Loucy (cell line): ENCODE data around the gene TPRG1L.
A peak's percentile ranks its signal among the peaks of the same experiment; 100 is the strongest.
"Not testable (repeated sequence)": the region's sequence is repeated elsewhere in the genome, so short reads cannot be mapped to it uniquely, and the experiment has no call there.

ENCODE experiments used
- H2AFZ ChIP-seq: fragments of 200-600 bp; sonication (generic); 2 replicates; pipeline ENCODE4 v1.6.0; 2016; ENCODE audit warnings: antibody characterized with exemption, mild to moderate bottlenecking, low read length, moderate library complexity
- H3F3A ChIP-seq: fragments of 200-600 bp; 2 replicates; pipeline ENCODE4 v1.6.0; 2016; ENCODE audit warnings: antibody characterized with exemption, low read depth, mild to moderate bottlenecking
- H3K27me3 ChIP-seq: fragments of 200-600 bp; sonication (generic); 2 replicates; pipeline ENCODE4 v1.6.1; 2014; ENCODE audit warnings: low read length, mild to moderate bottlenecking; ENCODE audit not compliant: insufficient read depth, poor library complexity, severe bottlenecking
- H3K36me3 ChIP-seq: fragments of 200-600 bp; sonication (generic); 2 replicates; pipeline ENCODE4 v1.6.1; 2016; ENCODE audit warnings: low read length; ENCODE audit not compliant: insufficient read depth
- H3K4me1 ChIP-seq: fragments of 200-600 bp; sonication (generic); 2 replicates; pipeline ENCODE4 v1.5.1; 2014; ENCODE audit warnings: low read length, mild to moderate bottlenecking; ENCODE audit not compliant: insufficient read depth, poor library complexity, severe bottlenecking
- H3K4me2 ChIP-seq: fragments of 200-600 bp; sonication (generic); 2 replicates; pipeline ENCODE4 v1.6.0; 2014; ENCODE audit warnings: antibody characterized with exemption, low read length, low read depth, mild to moderate bottlenecking; ENCODE audit not compliant: poor library complexity, severe bottlenecking
- H3K4me3 ChIP-seq: fragments of 200-600 bp; sonication (generic); 2 replicates; pipeline ENCODE4 v1.5.1; 2014; ENCODE audit warnings: low read length, mild to moderate bottlenecking, mixed read lengths; ENCODE audit not compliant: poor library complexity, severe bottlenecking
- H3K79me2 ChIP-seq: fragments of 200-600 bp; sonication (generic); 2 replicates; pipeline ENCODE4 v1.6.1; 2014; ENCODE audit warnings: low read length; ENCODE audit not compliant: insufficient read depth
- H3K9ac ChIP-seq: fragments of 200-600 bp; sonication (generic); 2 replicates; pipeline ENCODE4 v1.6.0; 2014; ENCODE audit warnings: mild to moderate bottlenecking, low read depth, low read length, moderate library complexity; ENCODE audit not compliant: poor library complexity, severe bottlenecking
- H3K9me2 ChIP-seq: fragments of 200-600 bp; sonication (generic); replicated peaks from 2 replicates; pipeline ENCODE4 v1.6.1; 2016; ENCODE audit warnings: low read depth, low read length, mixed read lengths
- H3K9me3 ChIP-seq: fragments of 200-600 bp; sonication (generic); 2 replicates; pipeline ENCODE4 v1.6.1; 2014; ENCODE audit warnings: mild to moderate bottlenecking, antibody characterized with exemption, low read length, low read depth; ENCODE audit not compliant: insufficient read depth
- H4K20me1 ChIP-seq: fragments of 200-600 bp; sonication (generic); 2 replicates; pipeline ENCODE4 v1.6.0; 2014; ENCODE audit warnings: antibody characterized with exemption, low read length, mild to moderate bottlenecking; ENCODE audit not compliant: insufficient read depth, poor library complexity, severe bottlenecking
- EZH2phosphoT487 ChIP-seq: fragments of 200-600 bp; IDR thresholded peaks from 2 replicates; pipeline ENCODE4 v1.6.1; 2018; ENCODE audit warnings: antibody characterized with exemption, mild to moderate bottlenecking, moderate library complexity, borderline replicate concordance
- TF ChIP-seq, protein P1 (sequence below): fragments of 200-600 bp; sonication (generic); conservative IDR thresholded peaks from 2 replicates; pipeline ENCODE4 v1.5.1; 2014; ENCODE audit warnings: mild to moderate bottlenecking, antibody characterized with exemption, low read length

Gene TPRG1L

DNA sequence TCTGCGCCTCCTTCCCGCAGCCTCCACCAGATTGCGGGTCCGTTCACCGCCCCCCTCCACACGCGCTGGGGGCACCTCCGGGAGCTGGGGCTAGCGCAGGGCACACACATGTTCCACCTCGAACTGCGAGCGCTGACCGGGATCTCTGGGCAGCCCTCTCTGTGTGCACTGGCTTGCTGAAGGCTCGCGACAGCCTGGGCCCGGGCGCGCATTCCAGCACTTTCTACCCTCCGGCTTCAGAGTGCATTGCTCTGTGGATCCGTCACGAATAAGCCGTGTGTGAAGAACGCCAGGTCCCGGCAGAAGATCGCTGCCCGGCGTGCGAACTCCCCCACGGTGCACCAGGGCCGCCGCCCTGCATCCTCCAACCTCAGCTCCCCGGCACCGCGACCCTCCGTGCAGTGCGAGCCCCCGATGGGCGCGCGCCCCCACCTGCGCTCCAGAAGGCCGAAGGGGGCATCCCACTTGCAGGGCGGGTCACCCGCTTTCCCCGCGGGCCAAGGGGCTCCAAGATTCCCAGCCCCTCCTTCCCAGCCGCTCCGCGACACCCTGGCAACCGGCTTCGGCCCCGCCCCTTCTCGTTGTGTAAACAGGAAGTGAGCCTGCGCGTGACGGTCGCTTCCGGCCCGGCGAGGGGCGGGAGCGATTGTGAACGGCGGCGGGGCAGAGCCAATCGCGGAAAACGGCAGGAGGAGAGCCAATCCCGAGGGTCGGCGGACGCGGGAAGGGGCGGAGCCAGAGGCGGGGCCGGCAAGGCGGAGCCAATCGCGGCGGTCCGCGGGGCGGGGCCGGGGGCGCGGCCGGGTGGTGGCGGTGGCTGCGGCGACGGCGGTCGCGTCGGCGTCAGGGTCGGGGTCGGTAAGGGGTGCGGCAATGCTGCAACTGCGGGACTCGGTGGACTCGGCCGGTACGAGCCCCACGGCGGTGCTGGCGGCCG lies at the start of gene TPRG1L:
Gene TPRG1L (plus strand): TSS at position 816 of the 937 bp plus-strand sequence. CDS start 58 bp downstream, at position 874.
- H3K9ac ChIP-seq = peak within 1 kb of the TSS; percentile 76
- TF ChIP-seq, protein P1, sequence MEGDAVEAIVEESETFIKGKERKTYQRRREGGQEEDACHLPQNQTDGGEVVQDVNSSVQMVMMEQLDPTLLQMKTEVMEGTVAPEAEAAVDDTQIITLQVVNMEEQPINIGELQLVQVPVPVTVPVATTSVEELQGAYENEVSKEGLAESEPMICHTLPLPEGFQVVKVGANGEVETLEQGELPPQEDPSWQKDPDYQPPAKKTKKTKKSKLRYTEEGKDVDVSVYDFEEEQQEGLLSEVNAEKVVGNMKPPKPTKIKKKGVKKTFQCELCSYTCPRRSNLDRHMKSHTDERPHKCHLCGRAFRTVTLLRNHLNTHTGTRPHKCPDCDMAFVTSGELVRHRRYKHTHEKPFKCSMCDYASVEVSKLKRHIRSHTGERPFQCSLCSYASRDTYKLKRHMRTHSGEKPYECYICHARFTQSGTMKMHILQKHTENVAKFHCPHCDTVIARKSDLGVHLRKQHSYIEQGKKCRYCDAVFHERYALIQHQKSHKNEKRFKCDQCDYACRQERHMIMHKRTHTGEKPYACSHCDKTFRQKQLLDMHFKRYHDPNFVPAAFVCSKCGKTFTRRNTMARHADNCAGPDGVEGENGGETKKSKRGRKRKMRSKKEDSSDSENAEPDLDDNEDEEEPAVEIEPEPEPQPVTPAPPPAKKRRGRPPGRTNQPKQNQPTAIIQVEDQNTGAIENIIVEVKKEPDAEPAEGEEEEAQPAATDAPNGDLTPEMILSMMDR = no peak
- no peak for TF ChIP-seq EZH2phosphoT487

DNA sequence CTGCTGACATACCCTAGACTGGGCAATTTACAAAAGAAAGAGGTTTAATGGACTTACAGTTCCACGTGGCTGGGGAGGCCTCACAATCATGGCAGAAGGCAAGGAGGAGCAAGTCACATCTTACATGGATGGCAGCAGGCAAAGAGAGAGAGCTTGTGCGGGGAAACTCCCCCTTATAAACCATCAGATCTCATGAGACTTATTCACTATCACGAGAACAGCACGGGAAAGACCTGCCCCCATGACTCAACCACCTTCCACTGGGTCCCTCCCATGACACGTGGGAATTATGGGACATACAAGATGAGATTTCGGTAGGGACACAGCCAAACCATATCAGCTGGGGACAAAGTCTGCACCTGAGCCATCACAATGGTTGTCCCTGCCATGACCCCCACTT lies 49.3 kb upstream of the TPRG1L start:
- H3K9ac ChIP-seq, H3K79me2 ChIP-seq, H3K9me2 ChIP-seq, H3K36me3 ChIP-seq, H2AFZ ChIP-seq, H3F3A ChIP-seq, H3K4me3 ChIP-seq, H3K9me3 ChIP-seq, H3K27me3 ChIP-seq, H4K20me1 ChIP-seq, H3K4me2 ChIP-seq, H3K4me1 ChIP-seq: not testable (repeated sequence)

More for the DNA sequence above, at the start of gene TPRG1L:
- Histone ChIP-seq H3K27me3 (no peaks in the 10 kb centered on the region), H4K20me1 (no peaks in the 10 kb centered on the region), H2AFZ (peak within 1 kb of the TSS; percentile 98), H3K4me1 (peaks cover 15% of the 10 kb centered on the region), H3K36me3 (no peaks in the 10 kb centered on the region; the same call in 1 of the 2 replicates), H3K9me2 (no peaks in the 10 kb centered on the region), H3K4me2 (peak within 1 kb of the TSS; percentile 100), H3K4me3 (peak within 1 kb of the TSS; percentile 93), H3F3A (no peaks in the 10 kb centered on the region), H3K79me2 (peaks cover 9% of the 10 kb centered on the region; the same call in 1 of the 2 replicates), H3K9me3 (no peaks in the 10 kb centered on the region)

DNA sequence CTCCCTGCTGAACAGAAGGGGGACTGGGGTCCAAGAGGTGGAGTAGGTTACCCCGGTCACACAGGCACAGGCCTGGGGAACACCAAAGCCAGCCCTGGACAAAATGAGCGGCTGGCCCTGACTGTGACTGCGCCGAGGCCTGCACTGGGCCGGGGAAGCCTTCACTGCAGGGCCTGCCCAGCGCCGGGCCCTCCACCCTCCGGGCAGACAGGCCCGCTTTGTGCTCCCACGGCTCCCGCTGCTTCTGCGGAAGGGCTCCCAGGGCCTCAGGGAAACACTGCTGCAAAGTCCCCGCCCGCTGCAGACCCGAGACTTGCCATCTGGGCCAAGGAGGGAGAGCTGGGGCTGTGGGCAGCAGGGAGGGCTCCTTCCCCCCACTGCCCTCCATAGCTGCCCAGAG lies 48.8 kb upstream of the TPRG1L start:
- Histone ChIP-seq H3K4me2 (no peak overlapping the region), H4K20me1 (no peaks in the 10 kb centered on the region), H3F3A (no peaks in the 10 kb centered on the region), H3K27me3 (no peaks in the 10 kb centered on the region), H3K9me3 (no peaks in the 10 kb centered on the region), H3K79me2 (no peaks in the 10 kb centered on the region), H3K9me2 (no peaks in the 10 kb centered on the region), H3K4me1 (no peaks in the 10 kb centered on the region), H3K4me3 (no peak overlapping the region), H3K36me3 (no peaks in the 10 kb centered on the region; the same call in 1 of the 2 replicates), H3K9ac (no peak overlapping the region), H2AFZ (no peak overlapping the region)
- TF ChIP-seq EZH2phosphoT487 = no peak
- TF ChIP-seq, protein P1 = no peak
